Endothelial cell of umbilical vein (primary cell): ENCODE measurements around the gene TENT4B. TPM values are rescaled to one million over a fixed set of nuclear protein-coding genes. Genes with fewer than 3 reads are reported as not detected.

Experiments used
- BruUV-seq: library from RNA; stranded (reverse); fragments of 400-500 nt; replicated peaks from 2 replicates; lab custom pipeline; 2021; lab: Mats Ljungman, UMichigan
- CTCF ChIA-PET: fragments of 300-600, 350-600 bp; sonication (Branson Sonifier 250); formaldehyde crosslinking; loops from one replicate; lab custom pipeline; 2021; ENCODE audit warnings: antibody characterized with exemption, inconsistent platforms; lab: Charles Lee
- POLR2A ChIA-PET: fragments of 300-600, 350-600 bp; sonication (Branson Sonifier 250); formaldehyde crosslinking; loops from one replicate; lab custom pipeline; 2021; ENCODE audit warnings: antibody characterized with exemption, inconsistent platforms; lab: Charles Lee
- DNase-seq: peaks from one replicate; pipeline ENCODE4 v3.0.0-alpha.2; 2011; ENCODE audit warnings: low read depth, low spot score
- FAIRE-seq: peaks from 2 replicates; lab custom pipeline; 2011; peaks lifted over from hg19 to GRCh38; lab: Jason Lieb, UNC
- H2AFZ ChIP-seq: 2 replicates; pipeline ENCODE4 v1.6.0; 2012; ENCODE audit warnings: low read depth, low read length, control low read depth, inconsistent platforms
- H3K27ac ChIP-seq: 2 replicates; pipeline ENCODE4 v1.5.1; 2011; ENCODE audit warnings: low read depth, mild to moderate bottlenecking, control low read depth, low read length, moderate library complexity; ENCODE audit not compliant: insufficient read depth
- H3K27me3 ChIP-seq, 2 experiments: 2 replicates each; pipeline versions ENCODE4 v1.6.0 to v1.6.1; 2011; ENCODE audit warnings: low read length in 2 of 2, mixed read lengths in 1 of 2; ENCODE audit not compliant: control insufficient read depth in 2 of 2, insufficient read depth in 2 of 2
- H3K36me3 ChIP-seq, 2 experiments: 2 replicates in 1 of 2; 3 replicates in 1 of 2; pipeline ENCODE4 v1.5.1; 2011; ENCODE audit warnings: low read length in 2 of 2, mild to moderate bottlenecking in 1 of 2, moderate library complexity in 1 of 2; ENCODE audit not compliant: control insufficient read depth in 2 of 2, insufficient read depth in 2 of 2; ENCODE audit errors: extremely low read depth in 1 of 2
- H3K4me1 ChIP-seq: 3 replicates; pipeline ENCODE4 v1.5.1; 2011; ENCODE audit warnings: mild to moderate bottlenecking, low read length; ENCODE audit not compliant: control insufficient read depth, insufficient read depth; ENCODE audit errors: extremely low read depth
- H3K4me2 ChIP-seq: 2 replicates; pipeline ENCODE4 v1.6.1; 2011; ENCODE audit warnings: low read length, control low read depth, mixed read lengths; ENCODE audit not compliant: insufficient read depth
- H3K4me3 ChIP-seq, 3 experiments: fragments of 200-600 bp in 1 of 3; sonication (generic), shearing (Covaris generic) in 1 of 3; replicated peaks in 1 of 3; 2 replicates each; pipeline ENCODE4 v1.5.1; 2011 to 2016; ENCODE audit warnings: control low read depth in 3 of 3, low read length in 3 of 3, mild to moderate bottlenecking in 2 of 3, inconsistent platforms in 1 of 3, low read depth in 1 of 3, moderate library complexity in 1 of 3; ENCODE audit not compliant: insufficient read depth in 1 of 3
- H3K79me2 ChIP-seq: 2 replicates; pipeline ENCODE4 v1.6.0; 2012; ENCODE audit warnings: low read length, inconsistent platforms; ENCODE audit not compliant: control insufficient read depth, insufficient read depth
- H3K9ac ChIP-seq: replicated peaks from 2 replicates; pipeline ENCODE3; 2011; ENCODE audit warnings: low read length, control low read depth; ENCODE audit not compliant: insufficient read depth; ENCODE audit errors: extremely low read depth
- H3K9me1 ChIP-seq: replicated peaks from 3 replicates; pipeline ENCODE4 v1.6.0; 2011; ENCODE audit warnings: mild to moderate bottlenecking, low read length; ENCODE audit not compliant: control insufficient read depth, insufficient read depth; ENCODE audit errors: extremely low read depth
- H3K9me3 ChIP-seq: replicated peaks from 2 replicates; pipeline ENCODE4 v1.5.1; 2012; ENCODE audit warnings: low read length, inconsistent platforms; ENCODE audit not compliant: control insufficient read depth, insufficient read depth
- H4K20me1 ChIP-seq: replicated peaks from 2 replicates; pipeline ENCODE3; 2011; ENCODE audit warnings: mild to moderate bottlenecking, low read length; ENCODE audit not compliant: control insufficient read depth, insufficient read depth; ENCODE audit errors: extremely low read depth
- EZH2 ChIP-seq: IDR thresholded peaks from 2 replicates; pipeline ENCODE4 v1.6.1; 2012; ENCODE audit warnings: borderline replicate concordance, low read depth, mild to moderate bottlenecking, moderate library complexity, low read length, inconsistent platforms; ENCODE audit not compliant: severe bottlenecking
- FOS ChIP-seq: IDR thresholded peaks from 2 replicates; pipeline ENCODE4 v1.6.1; 2011; ENCODE audit warnings: mild to moderate bottlenecking, low read length, moderate library complexity, borderline replicate concordance; ENCODE audit not compliant: insufficient read depth
- GATA2 ChIP-seq: IDR thresholded peaks from 2 replicates; pipeline ENCODE4 v1.7.0; 2011; ENCODE audit warnings: low read depth, mild to moderate bottlenecking, moderate library complexity, mixed read lengths, low read length; ENCODE audit not compliant: insufficient read length, insufficient read depth
- JUN ChIP-seq: IDR thresholded peaks from 2 replicates; pipeline ENCODE4 v1.6.1; 2011; ENCODE audit warnings: borderline replicate concordance, low read depth; ENCODE audit not compliant: insufficient read length, insufficient read depth
- MYC ChIP-seq: IDR thresholded peaks from one replicate; pipeline ENCODE4 v1.6.1; 2011; ENCODE audit warnings: mild to moderate bottlenecking, low read depth, low read length
- POLR2A ChIP-seq: IDR thresholded peaks from 2 replicates; pipeline ENCODE4 v1.6.1; 2012; ENCODE audit warnings: low read depth, mild to moderate bottlenecking, control low read depth, low read length
- POLR2AphosphoS5 ChIP-seq: IDR thresholded peaks from 2 replicates; pipeline ENCODE4 v1.6.1; 2012; ENCODE audit warnings: low read depth, mild to moderate bottlenecking, control low read depth, low read length, moderate library complexity; ENCODE audit not compliant: insufficient read depth
- dilution Hi-C: fragments of 300-500 bp; cut with MboI; formaldehyde crosslinking; loops from one replicate; pipeline ENCODE4 v1.15.0; 2019; ENCODE audit warnings: low sequenced_read_pairs; ENCODE audit not compliant: extremely low pct_ligation_motif_present
- intact Hi-C: fragments of 100-400 bp; cut with micrococcal nuclease; formaldehyde crosslinking; loops from one replicate; pipeline ENCODE4 v1.10.0; 2022
- polyA plus RNA-seq, 4 experiments: library from polyadenylated mRNA; depleted of rRNA in 3 of 4; stranded (reverse) in 3 of 4; unstranded in 1 of 4; fragments of >200 nt; gene quantifications; 2 replicates each; pipeline versions ENCODE4 v1.2.1 to v1.2.3, GENCODE V29; 2011 to 2012; ENCODE audit warnings: missing spikeins in 1 of 4
- total RNA-seq: library from RNA; stranded (reverse); gene quantifications from 2 replicates; pipeline ENCODE4 v1.2.3, GENCODE V29; 2021
- TF ChIP-seq, protein P1 (sequence below), 2 donors: IDR thresholded peaks; 1 replicate in 1 of 2; 2 replicates in 1 of 2; pipeline ENCODE4 v1.5.1; 2011; ENCODE audit warnings: low read length in 2 of 2, mild to moderate bottlenecking in 2 of 2, moderate library complexity in 2 of 2, control low read depth in 1 of 2, inconsistent platforms in 1 of 2, low read depth in 1 of 2; ENCODE audit not compliant: insufficient read depth in 1 of 2; ENCODE audit errors: extremely low read depth in 1 of 2
- TF ChIP-seq, protein P2 (sequence below): IDR thresholded peaks from 2 replicates; pipeline ENCODE4 v1.6.1; 2011; ENCODE audit not compliant: insufficient read depth, insufficient read length

TENT4B gene
- total and polyA plus RNA-seq, 2 donors (not counting 3 experiments of a cell fraction or from before 2014, with no cell fraction given), result 4.2 to 13.1 TPM

DNA sequence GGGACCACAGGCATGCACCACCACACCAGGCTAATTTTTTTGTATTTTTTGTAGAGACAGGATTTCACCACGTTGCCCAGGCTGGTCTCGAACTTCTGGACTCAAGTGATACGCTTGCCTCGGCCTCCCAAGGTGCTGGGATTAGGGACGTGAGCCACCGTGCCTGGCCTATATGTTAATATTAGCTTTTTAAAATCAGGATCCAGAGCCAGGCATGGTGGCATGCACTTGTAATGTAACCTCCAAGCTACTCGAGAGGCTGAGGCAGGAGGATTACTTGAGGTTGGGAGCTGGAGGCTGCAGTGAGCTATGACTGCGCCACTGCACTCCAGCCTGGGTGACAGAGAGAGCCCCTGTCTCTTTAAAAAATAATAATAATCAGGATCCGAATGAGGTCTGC lies 104.8 kb downstream of the TENT4B start:
- Histone ChIP-seq H3K4me1 (no peaks in the 10 kb centered on the region), H2AFZ (no peak overlapping the region), H3K27ac (no peak overlapping the region), H4K20me1 (no peaks in the 10 kb centered on the region), H3K79me2 (no peaks in the 10 kb centered on the region), H3K4me2 (no peak overlapping the region), H3K27me3 (no peaks in the 10 kb centered on the region), H3K9ac (no peak overlapping the region), H3K9me3 (no peaks in the 10 kb centered on the region), H3K4me3 (no peak overlapping the region), H3K9me1 (no peaks in the 10 kb centered on the region), H3K36me3 (no peaks in the 10 kb centered on the region)
- TF ChIP-seq MYC (no peak), POLR2AphosphoS5 (no peak), FOS (no peak), EZH2 (no peak), POLR2A (no peak), GATA2 (no peak), JUN (no peak)
- TF ChIP-seq, protein P1, sequence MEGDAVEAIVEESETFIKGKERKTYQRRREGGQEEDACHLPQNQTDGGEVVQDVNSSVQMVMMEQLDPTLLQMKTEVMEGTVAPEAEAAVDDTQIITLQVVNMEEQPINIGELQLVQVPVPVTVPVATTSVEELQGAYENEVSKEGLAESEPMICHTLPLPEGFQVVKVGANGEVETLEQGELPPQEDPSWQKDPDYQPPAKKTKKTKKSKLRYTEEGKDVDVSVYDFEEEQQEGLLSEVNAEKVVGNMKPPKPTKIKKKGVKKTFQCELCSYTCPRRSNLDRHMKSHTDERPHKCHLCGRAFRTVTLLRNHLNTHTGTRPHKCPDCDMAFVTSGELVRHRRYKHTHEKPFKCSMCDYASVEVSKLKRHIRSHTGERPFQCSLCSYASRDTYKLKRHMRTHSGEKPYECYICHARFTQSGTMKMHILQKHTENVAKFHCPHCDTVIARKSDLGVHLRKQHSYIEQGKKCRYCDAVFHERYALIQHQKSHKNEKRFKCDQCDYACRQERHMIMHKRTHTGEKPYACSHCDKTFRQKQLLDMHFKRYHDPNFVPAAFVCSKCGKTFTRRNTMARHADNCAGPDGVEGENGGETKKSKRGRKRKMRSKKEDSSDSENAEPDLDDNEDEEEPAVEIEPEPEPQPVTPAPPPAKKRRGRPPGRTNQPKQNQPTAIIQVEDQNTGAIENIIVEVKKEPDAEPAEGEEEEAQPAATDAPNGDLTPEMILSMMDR (IDR thresholded peaks at IDR 0.05; ENCODE audit: extremely low read depth in 1 of 2, insufficient read depth in 1 of 2, low read depth in 1 of 2, low read length in 2 of 2), result no peak
- TF ChIP-seq, protein P2, sequence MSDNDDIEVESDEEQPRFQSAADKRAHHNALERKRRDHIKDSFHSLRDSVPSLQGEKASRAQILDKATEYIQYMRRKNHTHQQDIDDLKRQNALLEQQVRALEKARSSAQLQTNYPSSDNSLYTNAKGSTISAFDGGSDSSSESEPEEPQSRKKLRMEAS, result no peak
- dilution Hi-C loops, result no loop called here
- intact Hi-C loops, result no loop called here
- FAIRE-seq (no peak), DNase-seq (no peak)
- no TSS peak for BruUV-seq
- POLR2A ChIA-PET, result no interaction called here
- CTCF ChIA-PET, result interaction anchor here (1.1 kb wide), 1 partner anchor 233 kb away, joined by 3 read pairs; the partner anchor contains the start of gene CNEP1R1
